ENCODE measurements around the gene SP6. TPM values are rescaled to one million over a fixed set of nuclear protein-coding genes. Genes with fewer than 3 reads are reported as not detected.

The SP6 gene
- total RNA-seq = under 1 TPM; 0.19 to 0.48 TPM
- long read RNA-seq, donor 1 = 0 reads
- long read RNA-seq, donor 2 = 0 reads

DNA sequence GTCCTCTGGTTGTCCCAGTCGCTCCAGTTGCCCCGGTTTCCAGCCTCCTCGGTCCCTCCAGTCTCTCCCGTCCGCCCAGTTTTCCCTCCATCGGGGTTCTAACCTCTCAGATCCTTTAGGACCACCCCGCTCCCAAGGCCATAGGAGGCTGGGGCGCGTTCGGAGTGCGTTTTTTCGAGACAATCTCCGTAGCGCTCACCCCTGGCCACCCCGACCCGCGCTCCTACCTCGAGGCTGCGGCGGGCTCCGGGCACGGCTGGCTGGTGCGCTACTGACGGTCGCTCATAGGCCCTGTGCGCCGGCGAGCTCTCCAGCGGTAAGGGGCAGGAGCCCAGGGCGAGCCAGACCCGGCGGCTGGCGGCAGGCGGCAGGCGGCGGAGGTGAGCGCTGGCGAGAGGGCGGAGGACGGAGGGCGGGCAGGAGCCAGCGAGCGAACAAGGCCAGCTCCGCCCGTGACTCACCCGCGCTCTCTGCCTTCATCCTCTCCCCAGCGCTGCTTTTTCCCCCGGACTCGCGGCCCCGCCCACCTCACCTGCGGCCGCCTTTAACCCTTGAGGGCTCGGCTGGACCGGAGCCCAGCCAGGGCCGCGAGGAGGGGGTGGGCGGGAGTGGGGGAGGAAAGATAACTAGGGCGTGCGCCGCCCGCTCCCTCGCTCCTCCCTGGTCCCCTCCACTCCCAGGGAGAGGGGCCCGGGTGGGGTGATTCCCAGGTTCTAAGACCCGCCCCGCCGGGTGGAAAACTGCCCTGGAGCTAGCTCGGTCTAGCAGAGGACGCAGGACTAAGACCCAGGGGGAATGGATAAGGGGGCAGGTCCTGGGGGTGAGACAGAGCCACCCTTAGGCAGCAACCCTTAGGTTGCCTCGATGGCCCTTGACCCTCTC lies at the start of gene SP6:
Gene SP6, minus strand, starts transcription at position 472 of the 882 bp plus-strand sequence. CDS start 2,734 bp downstream, outside the sequence.
- DNase-seq (ENCODE audit: low spot score) = peak; percentile 86
- intact Hi-C loops (cut with DNase I) = no loop called here

DNA sequence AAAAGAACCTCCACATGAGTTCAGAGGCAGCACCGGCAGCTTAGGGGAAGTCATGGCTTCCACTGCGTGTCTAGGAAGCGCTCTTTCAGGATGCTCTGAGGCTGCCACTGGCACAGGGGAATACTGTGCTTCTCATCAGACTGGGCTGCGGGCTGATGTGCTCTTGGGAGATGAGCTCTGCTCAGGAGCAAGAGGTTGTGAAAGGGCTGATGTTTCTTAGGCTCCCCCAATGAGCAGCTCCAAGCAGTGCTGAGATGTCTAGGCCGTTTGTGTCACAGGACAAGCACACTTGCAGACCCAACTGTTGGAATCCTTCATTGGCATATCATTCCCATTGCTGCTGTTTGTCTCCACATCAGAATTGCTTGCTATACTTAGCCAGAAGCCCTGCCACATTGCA lies 48.7 kb upstream of the SP6 start:
- intact Hi-C loops (cut with DNase I) = loop anchor here (5.0 kb wide), 2 partner anchors 43 to 48 kb away; partner anchors contain the start of gene PNPO (in 1 of the 2)
- no peak for DNase-seq (ENCODE audit: low spot score)

- intact Hi-C loops (cut with DNase I) = loop anchor here (5.0 kb wide), 2 partner anchors 44 to 49 kb away; partner anchors contain the start of gene PNPO (in 1 of the 2)
- no peak for DNase-seq (ENCODE audit: low spot score)
Observed at GRCh38 chr17:47898241-47898640, 47.3 kb upstream of the SP6 start.

GRCh38 chr17:47897561-47897960 lies 46.6 kb upstream of the SP6 start:
- intact Hi-C loops (cut with DNase I) = loop anchor here (5.0 kb wide), 2 partner anchors 45 to 50 kb away; partner anchors contain the start of gene PNPO (in 1 of the 2)

GRCh38 chr17:47896672-47897490 lies 45.9 kb upstream of the SP6 start:
- intact Hi-C loops (cut with DNase I) = loop anchor here (5.0 kb wide), 2 partner anchors 45 to 50 kb away; partner anchors contain the start of gene PNPO (in 1 of the 2)
- no peak for DNase-seq (ENCODE audit: low spot score)

More at GRCh38 chr17:47897561-47897960, 46.6 kb upstream of the SP6 start:
- no peak for DNase-seq (ENCODE audit: low spot score)

GRCh38 chr17:47895856-47896671 lies 45.1 kb upstream of the SP6 start, which contains the start of gene SP2:
SP2 (plus strand) TSS chr17:47896236; CDS start chr17:47896287, 51 bp downstream.
- DNase-seq (ENCODE audit: low spot score) = peak; percentile 99
- intact Hi-C loops (cut with DNase I) = loop anchor here (5.0 kb wide), 2 partner anchors 46 to 51 kb away; partner anchors contain the start of gene PNPO (in 1 of the 2)

GRCh38 chr17:47895347-47895855 lies 44.4 kb upstream of the SP6 start:
- intact Hi-C loops (cut with DNase I) = loop anchor here (5.0 kb wide), 2 partner anchors 47 to 52 kb away; partner anchors contain the start of gene PNPO (in 1 of the 2)
- DNase-seq (ENCODE audit: low spot score) = peak; percentile 82

DNA sequence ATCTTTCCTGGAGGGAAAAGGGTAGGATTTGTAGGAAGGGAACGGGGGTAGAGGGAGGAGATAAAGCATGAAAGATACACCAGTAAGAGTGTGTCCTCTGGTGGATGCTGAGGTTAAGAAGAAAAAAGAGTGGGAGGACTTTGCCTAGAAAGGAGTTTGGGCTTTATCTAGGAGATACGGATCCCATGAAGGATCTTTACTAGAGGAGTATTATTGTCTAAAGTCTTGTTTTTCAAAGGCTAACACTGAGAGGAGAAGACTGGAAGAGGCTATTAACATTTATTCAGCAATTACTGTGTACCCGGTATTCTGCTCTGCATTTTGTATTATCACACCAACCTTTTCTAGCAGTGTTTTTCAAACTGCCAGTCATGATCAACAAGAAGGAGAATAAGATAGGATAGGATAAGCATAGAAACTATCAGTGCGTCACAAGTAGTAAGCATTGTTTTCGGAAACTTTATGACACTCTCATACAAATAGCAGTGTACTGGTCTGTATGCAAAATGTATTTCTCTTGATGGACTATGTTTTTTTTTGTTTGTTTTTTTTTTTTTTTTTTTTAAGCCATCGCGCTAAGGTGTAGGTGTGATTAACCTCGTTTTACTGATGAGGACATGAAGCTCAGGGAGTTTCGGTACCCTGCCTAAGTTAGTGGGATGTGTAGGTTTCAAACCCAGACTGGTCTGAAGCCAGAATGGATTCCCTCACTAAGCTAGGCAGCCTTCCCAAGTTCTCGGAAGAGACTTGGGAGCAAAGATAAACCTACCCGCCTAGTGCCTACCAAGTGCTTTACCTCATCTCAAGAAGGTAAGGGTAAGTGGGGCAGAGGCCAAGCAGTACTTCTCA lies 43.8 kb upstream of the SP6 start:
- no peak for DNase-seq (ENCODE audit: low spot score)
- intact Hi-C loops (cut with DNase I) = loop anchor here (5.0 kb wide), 2 partner anchors 48 to 53 kb away; partner anchors contain the start of gene PNPO (in 1 of the 2)

GRCh38 chr17:47891545-47892088 lies 40.7 kb upstream of the SP6 start:
- intact Hi-C loops (cut with DNase I) = loop anchor here in 1 of 2 donors (2.0 kb wide), 1 partner anchor 53 kb away; no protein-coding TSS in a partner anchor
- no peak for DNase-seq (ENCODE audit: low spot score)

GRCh38 chr17:47889734-47890529 lies 39.0 kb upstream of the SP6 start:
- intact Hi-C loops (cut with DNase I) = loop anchor here (2.0 kb wide), 3 partner anchors 45 to 51 kb away; partner anchors contain the start of gene SCRN2 (in 1 of the 2)

DNA sequence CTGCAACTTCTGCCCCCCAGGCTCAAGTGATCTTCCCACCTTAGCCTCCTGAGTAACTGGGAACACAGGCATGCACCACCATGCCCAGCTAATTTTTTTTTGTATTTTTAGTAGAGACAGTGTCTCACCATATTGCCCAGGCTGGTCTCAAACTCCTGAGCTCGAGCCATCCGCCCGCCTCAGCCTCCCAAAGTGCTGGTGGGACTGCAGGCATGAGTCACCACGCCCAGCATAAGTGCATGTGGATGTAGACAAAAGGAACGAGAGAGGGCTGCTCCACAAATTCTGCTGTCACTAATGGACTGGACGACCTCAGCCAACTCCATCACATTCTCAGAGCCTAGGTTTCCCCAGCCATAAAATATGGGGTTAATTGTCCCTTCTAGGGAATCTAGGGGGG lies 37.3 kb upstream of the SP6 start:
- intact Hi-C loops (cut with DNase I) = loop anchor here (2.0 kb wide), 2 partner anchors 43 to 47 kb away; partner anchors contain the start of gene SCRN2 (in 1 of the 2)
- DNase-seq (ENCODE audit: low spot score) = no peak

More at GRCh38 chr17:47889734-47890529, 39.0 kb upstream of the SP6 start:
- DNase-seq (ENCODE audit: low spot score) = peak; percentile 95

- intact Hi-C loops (cut with DNase I) = no loop called here
- DNase-seq (ENCODE audit: low spot score) = no peak
Observed at GRCh38 chr17:47884905-47885730, 34.2 kb upstream of the SP6 start.

DNA sequence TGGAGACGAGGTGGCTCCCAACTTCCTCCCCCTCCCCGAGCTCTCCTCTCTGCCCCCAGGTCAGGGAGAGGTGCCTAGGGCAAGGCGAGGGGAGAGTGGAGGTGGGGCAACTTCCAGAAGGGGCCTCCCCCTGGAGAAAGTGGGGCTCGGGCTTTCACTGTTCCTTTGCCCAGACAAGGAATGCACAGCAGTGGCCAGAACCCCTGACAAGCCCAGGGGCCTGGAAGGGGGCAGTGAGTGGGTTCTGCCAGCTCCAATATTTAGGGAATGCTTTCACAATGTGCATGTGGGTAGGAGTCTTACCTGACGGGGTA lies 33.4 kb upstream of the SP6 start:
- intact Hi-C loops (cut with DNase I) = no loop called here
- DNase-seq (ENCODE audit: low spot score) = no peak

GRCh38 chr17:47883589-47884426 lies 32.8 kb upstream of the SP6 start:
- no peak for DNase-seq (ENCODE audit: low spot score)
- intact Hi-C loops (cut with DNase I) = no loop called here
